CD4-positive, alpha-beta T cell treated with Interleukin-6 at 100 ng/mL for 8 hours (primary cell): ENCODE results near the gene SLC5A8.
"Not testable (repeated sequence)": the region's sequence is repeated elsewhere in the genome, so short reads cannot be mapped to it uniquely, and the experiment has no call there.

Experiments
- DNase-seq: peaks from one replicate; pipeline ENCODE4 v3.0.0-alpha.2; 2020; ENCODE audit warnings: mixed read lengths, low spot score

SLC5A8 gene

GRCh38 chr12:101168001-101168400 lies 42.0 kb downstream of the SLC5A8 start:
- no peak for DNase-seq

DNA sequence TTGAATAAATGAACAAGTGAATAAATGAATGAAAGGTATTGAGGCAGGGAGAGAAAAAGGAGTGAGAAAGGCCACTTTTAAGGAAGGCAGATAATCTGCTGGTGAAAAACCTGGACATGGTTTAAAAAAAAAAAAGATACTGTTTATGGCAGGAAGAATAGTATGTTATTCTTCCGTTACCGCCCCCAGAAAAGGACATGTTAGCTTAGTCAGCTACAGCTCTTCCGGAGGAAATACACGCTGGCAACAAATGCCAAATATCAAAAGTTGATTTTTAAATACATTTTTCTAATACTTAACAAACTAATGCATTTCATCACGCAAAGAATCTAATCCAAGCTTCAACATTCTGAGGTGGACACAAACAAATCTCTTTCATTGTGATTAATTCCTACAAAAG lies 43.2 kb downstream of the SLC5A8 start:
- no peak for DNase-seq

DNA sequence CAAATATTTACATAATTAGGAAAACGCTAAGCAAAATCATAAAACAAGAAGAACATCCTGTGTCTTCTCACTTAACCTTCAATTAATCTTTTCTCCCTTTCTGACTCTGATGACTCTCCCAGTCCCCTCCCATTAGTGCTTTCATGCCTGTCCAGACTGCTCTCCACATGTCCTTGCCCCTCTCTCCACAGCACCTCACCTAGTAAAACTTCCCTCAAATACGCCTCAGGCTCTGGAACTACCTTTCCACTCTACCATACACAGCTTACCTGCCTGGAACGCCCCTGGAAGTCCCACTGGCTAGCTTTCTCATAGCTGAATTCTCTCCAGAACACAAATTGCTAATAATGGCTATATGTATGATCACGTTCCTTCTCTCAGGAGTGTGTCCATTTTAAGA lies 44.7 kb downstream of the SLC5A8 start:
- no peak for DNase-seq

DNA sequence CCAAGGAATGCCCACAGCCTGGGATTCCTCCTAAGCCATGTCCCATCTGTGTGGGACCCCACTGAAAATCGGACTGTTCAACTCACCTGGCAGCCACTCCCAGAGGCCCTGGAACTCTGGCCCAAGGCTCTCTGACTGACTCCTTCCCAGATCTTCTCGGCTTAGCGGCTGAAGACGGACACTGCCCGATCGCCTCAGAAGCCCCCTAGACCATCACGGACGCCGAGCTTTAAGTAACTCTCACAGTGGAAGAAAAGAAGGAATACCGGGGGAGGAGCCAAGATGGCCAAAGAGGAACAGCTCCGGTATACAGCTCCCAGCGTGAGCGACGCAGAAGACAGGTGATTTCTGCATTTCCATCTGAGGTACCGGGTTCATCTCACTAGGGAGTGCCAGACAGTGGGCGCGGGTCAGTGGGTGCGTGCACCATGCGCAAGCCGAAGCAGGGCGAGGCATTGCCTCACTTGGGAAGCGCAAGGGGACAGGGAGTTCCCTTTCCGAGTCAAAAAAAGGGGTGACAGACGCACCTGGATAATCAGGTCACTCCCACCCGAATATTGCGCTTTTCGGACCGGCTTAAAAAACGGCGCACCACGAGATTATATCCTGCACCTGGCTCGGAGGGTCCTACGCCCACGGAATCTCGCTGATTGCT lies 64.1 kb downstream of the SLC5A8 start:
- not testable (repeated sequence) for DNase-seq

GRCh38 chr12:101127521-101128219 lies 82.4 kb downstream of the SLC5A8 start:
- DNase-seq: no peak

DNA sequence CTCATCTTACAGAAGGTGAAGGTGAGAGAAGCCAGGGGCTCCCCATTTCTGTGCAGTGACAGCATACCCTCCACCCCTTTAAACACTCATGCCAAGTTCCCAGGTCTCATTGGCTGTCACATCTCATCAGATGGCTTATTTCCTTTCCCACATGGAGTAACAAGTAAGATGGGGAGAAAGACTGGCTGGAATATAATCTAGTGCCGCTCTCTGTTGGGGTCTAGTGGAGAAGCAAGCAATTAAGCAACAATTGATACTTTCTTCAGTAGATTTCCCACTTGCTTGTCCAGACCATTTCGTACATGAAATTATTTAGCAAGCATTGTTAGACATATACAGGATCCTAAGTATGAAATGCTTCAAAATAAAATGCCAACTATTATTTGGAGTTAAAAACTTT lies 92.2 kb downstream of the SLC5A8 start:
- DNase-seq: no peak

GRCh38 chr12:101116911-101117310 lies 93.1 kb downstream of the SLC5A8 start:
- no peak for DNase-seq

DNA sequence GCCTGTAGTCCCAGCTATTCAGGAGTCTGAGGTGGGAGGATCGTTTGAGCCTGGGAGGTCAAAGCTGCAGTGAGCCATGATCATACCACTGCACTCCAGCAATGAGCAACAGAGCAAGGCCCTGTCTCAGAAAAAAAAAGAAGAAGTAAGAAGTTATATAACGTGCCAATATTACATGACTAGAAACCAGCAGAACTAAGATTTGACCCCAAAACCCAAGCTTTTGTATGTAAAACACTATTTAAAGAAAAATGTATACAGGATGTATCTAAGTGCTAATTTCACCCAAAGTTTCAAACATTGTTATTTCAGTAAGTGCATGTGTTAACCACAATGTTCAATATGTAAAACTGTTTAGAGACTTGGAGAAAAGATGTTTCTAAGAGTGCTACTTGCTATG lies 94.7 kb downstream of the SLC5A8 start:
- DNase-seq: no peak

GRCh38 chr12:101111441-101111840 lies 98.6 kb downstream of the SLC5A8 start:
- no peak for DNase-seq

GRCh38 chr12:101110866-101111265 lies 99.2 kb downstream of the SLC5A8 start:
- DNase-seq: no peak

DNA sequence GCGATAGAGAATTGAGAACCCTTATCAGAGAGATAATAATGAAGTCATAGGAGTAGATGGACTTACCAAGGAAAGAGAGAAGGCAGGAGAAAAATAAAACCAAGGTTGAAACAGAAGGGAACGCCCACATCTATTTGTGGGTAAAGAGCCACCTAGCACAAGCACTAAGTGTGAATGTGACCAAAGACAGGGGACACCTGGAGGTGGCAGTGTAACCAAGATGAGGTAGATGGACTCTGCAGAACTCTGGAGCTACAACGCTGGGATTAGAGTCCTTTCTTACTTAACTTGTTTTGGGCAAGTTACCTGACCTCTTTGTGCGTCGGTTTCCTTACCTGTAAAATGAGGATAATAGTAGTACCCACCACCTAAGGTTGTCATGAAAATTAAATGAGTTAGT lies 101.9 kb downstream of the SLC5A8 start:
- DNase-seq: no peak

GRCh38 chr12:101107032-101107763 lies 102.8 kb downstream of the SLC5A8 start:
- no peak for DNase-seq
